ENCODE measurements around the gene SNAPC2. TPM values are rescaled to one million over a fixed set of nuclear protein-coding genes. Genes with fewer than 3 reads are reported as not detected.

The SNAPC2 gene
- total and polyA plus RNA-seq, 4 donors = 5.7 to 27.1 (median 16.1) TPM

DNA sequence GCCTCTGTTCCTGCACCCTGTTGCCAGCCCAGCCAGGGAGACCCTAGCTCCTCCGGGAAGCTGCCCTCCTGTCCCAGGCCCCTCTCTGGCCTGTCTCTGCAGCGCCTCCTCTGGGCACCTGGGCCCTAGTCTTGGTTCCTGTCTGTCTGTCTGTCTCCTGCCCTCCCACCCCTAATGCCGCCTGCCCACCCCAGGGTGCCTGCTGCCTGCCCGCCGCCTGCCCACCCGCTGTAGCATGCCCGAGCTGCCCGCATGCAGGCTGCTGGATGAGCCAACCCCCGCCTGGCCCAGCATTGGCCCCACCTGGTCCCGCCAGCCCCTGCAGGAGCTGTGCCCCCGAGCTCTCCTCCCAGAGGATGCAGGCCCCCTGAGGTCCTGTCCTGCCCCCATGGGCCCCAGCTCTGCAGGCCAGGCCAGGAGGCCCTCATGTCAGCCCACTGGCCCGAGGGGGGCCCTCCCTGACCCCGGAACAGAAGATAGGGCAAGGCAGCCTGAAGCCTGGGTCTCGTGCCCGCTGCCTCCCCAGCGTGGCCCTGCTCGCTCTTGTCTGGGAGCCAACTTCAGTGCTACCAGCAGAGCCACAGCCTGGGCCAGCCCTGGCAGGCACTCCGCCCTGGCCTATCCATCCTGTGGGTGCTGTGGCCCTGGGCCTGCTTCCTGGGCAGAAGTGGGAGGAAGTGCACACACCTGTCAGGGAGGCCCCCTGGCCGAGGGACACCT, 11.2 kb upstream of the SNAPC2 start:
- WGBS (ENCODE audit: insufficient coverage) = 90% methylated on average over 19 of the region's 19 CpGs
- Histone ChIP-seq H3K4me1 (ENCODE audit: control insufficient read depth, insufficient read depth, low read length) (peaks cover 29% of the 10 kb centered on the region), H3K27me3 (ENCODE audit: control insufficient read depth, insufficient read depth, low read length) (peaks cover 2% of the 10 kb centered on the region), H3K27ac (ENCODE audit: low read depth, low read length) (no peak overlapping the region), H3K36me3 (ENCODE audit: control insufficient read depth, insufficient read depth, low read length) (peaks cover 88% of the 10 kb centered on the region), H3K4me3 (ENCODE audit: low read depth, low read length) (no peak overlapping the region), H3K9me3 (ENCODE audit: control insufficient read depth, insufficient read depth, low read length) (no peaks in the 10 kb centered on the region)
- no peak for DNase-seq (ENCODE audit: low read depth in 4 of 6, low spot score in 6 of 6)

GRCh38 chr19:7909471-7910067, 10.6 kb upstream of the SNAPC2 start:
- WGBS (ENCODE audit: insufficient coverage) = 94% methylated on average over 15 of the region's 21 CpGs
- no peak overlapping the region for H3K4me3 ChIP-seq (ENCODE audit: low read depth, low read length)
- no peak overlapping the region for H3K27ac ChIP-seq (ENCODE audit: low read depth, low read length)
- peaks cover 4% of the 10 kb centered on the region for H3K27me3 ChIP-seq (ENCODE audit: control insufficient read depth, insufficient read depth, low read length)
- peaks cover 25% of the 10 kb centered on the region for H3K4me1 ChIP-seq (ENCODE audit: control insufficient read depth, insufficient read depth, low read length)
- H3K9me3 ChIP-seq (ENCODE audit: control insufficient read depth, insufficient read depth, low read length) = no peaks in the 10 kb centered on the region
- DNase-seq (ENCODE audit: low read depth in 4 of 6, low spot score in 6 of 6) = no peak
- H3K36me3 ChIP-seq (ENCODE audit: control insufficient read depth, insufficient read depth, low read length) = peaks cover 94% of the 10 kb centered on the region

GRCh38 chr19:7910321-7911161, 9.6 kb upstream of the SNAPC2 start:
- Histone ChIP-seq H3K36me3 (ENCODE audit: control insufficient read depth, insufficient read depth, low read length) (peaks cover 92% of the 10 kb centered on the region), H3K27ac (ENCODE audit: low read depth, low read length) (no peak overlapping the region), H3K4me3 (ENCODE audit: low read depth, low read length) (no peak overlapping the region), H3K27me3 (ENCODE audit: control insufficient read depth, insufficient read depth, low read length) (peaks cover 9% of the 10 kb centered on the region), H3K9me3 (ENCODE audit: control insufficient read depth, insufficient read depth, low read length) (no peaks in the 10 kb centered on the region), H3K4me1 (ENCODE audit: control insufficient read depth, insufficient read depth, low read length) (peaks cover 16% of the 10 kb centered on the region)
- 93% methylated on average over 54 of the region's 54 CpGs for WGBS (ENCODE audit: insufficient coverage)
- no peak for DNase-seq (ENCODE audit: low read depth in 4 of 6, low spot score in 6 of 6)

DNA sequence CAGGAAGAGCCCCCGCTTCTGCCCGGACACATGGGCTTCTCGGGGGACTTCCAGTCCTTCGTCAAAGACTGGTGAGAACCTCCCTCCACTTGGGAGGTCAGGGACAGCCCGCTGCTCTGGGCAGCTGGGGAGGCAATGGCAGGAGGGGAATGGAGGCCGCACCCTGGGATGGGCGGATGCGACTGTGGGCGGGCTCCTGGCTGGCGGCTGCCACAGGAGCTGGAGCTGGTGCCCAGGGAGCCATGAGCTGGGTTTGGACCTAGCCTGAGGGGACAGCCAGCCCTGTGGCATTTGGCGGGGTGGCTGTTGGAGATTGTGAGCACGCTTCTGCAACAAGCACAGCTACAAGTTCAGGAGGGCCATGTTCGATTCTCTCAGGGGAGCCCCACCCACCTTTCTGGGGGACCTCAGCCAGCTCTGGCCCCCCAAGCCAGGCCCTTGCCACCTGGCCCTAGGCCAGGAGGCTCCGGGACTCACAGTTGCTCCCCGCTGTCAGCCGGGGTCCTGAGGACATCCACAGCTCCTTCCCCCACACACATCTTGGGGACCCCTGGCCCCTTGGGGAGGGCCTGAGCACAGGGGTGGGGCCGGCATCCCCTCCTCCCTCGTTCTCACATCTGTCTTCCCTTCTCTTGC, 8.5 kb upstream of the SNAPC2 start:
- Histone ChIP-seq H3K27ac (ENCODE audit: low read depth, low read length) (no peak overlapping the region), H3K9me3 (ENCODE audit: control insufficient read depth, insufficient read depth, low read length) (no peaks in the 10 kb centered on the region), H3K4me1 (ENCODE audit: control insufficient read depth, insufficient read depth, low read length) (peaks cover 16% of the 10 kb centered on the region), H3K27me3 (ENCODE audit: control insufficient read depth, insufficient read depth, low read length) (peaks cover 19% of the 10 kb centered on the region), H3K4me3 (ENCODE audit: low read depth, low read length) (no peak overlapping the region), H3K36me3 (ENCODE audit: control insufficient read depth, insufficient read depth, low read length) (peaks cover 83% of the 10 kb centered on the region)
- WGBS (ENCODE audit: insufficient coverage) = 91% methylated on average over 16 of the region's 18 CpGs
- no peak for DNase-seq (ENCODE audit: low read depth in 4 of 6, low spot score in 6 of 6)

- Histone ChIP-seq H3K4me1 (ENCODE audit: control insufficient read depth, insufficient read depth, low read length) (peaks cover 17% of the 10 kb centered on the region), H3K4me3 (ENCODE audit: low read depth, low read length) (no peak overlapping the region), H3K36me3 (ENCODE audit: control insufficient read depth, insufficient read depth, low read length) (peaks cover 79% of the 10 kb centered on the region), H3K27ac (ENCODE audit: low read depth, low read length) (no peak overlapping the region), H3K9me3 (ENCODE audit: control insufficient read depth, insufficient read depth, low read length) (no peaks in the 10 kb centered on the region), H3K27me3 (ENCODE audit: control insufficient read depth, insufficient read depth, low read length) (peaks cover 23% of the 10 kb centered on the region)
- 92% methylated on average over 26 of the region's 31 CpGs for WGBS (ENCODE audit: insufficient coverage)
- DNase-seq (ENCODE audit: low read depth in 4 of 6, low spot score in 6 of 6) = no peak
These were observed 7.9 kb upstream of the SNAPC2 start for GRCh38 chr19:7912144-7912696.

DNA sequence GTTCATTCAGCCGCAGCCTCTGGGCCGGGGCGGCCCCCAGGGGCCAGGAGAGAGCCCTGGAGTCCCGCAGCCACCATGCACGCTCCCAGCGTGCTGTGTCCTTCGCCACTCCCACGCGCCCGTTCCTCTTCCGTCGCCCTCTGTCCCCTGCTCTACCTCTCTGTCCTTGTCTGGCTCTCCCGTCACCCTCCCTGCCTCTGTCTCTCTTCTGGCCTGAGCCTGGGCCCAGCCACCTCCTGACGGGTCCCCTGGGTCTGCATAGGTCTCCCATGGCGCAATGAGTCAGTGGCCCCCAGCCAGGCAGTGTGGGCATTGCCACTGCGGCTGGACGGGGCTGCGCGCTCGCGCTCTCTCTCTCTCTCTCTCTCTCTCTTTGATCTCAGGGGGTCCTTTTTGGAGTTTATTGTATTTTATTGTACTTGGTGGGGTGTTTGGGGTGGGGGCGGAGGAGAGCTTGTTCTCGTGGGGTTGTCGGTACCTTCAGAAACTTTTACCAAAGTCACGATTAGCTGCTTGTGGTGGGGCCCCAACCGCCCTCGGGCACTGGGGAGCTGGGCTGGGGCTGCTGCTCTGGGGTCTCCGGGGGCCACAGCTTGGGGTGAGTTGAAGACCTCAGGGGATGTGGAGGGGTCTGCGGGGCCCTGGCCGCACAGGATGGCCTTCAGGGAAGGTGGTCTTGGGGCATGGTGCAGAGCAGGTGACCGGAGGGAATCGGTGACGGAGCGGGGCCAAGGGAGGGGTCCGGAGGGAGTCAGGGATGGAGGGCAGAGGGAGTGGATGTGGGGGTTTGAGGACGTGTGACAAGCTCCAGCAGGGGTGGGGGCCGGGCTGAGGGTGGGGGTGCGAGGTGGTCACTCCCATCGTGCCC, 7.2 kb upstream of the SNAPC2 start:
- no peak overlapping the region for H3K27ac ChIP-seq (ENCODE audit: low read depth, low read length)
- H3K36me3 ChIP-seq (ENCODE audit: control insufficient read depth, insufficient read depth, low read length) = peaks cover 71% of the 10 kb centered on the region
- H3K9me3 ChIP-seq (ENCODE audit: control insufficient read depth, insufficient read depth, low read length) = no peaks in the 10 kb centered on the region
- no peak overlapping the region for H3K4me3 ChIP-seq (ENCODE audit: low read depth, low read length)
- 92% methylated on average over 30 of the region's 39 CpGs for WGBS (ENCODE audit: insufficient coverage)
- peaks cover 28% of the 10 kb centered on the region for H3K27me3 ChIP-seq (ENCODE audit: control insufficient read depth, insufficient read depth, low read length)
- no peak for DNase-seq (ENCODE audit: low read depth in 4 of 6, low spot score in 6 of 6)
- H3K4me1 ChIP-seq (ENCODE audit: control insufficient read depth, insufficient read depth, low read length) = peaks cover 17% of the 10 kb centered on the region

GRCh38 chr19:7913652-7914051, 6.5 kb upstream of the SNAPC2 start:
- Histone ChIP-seq H3K4me3 (ENCODE audit: low read depth, low read length) (no peak overlapping the region), H3K27me3 (ENCODE audit: control insufficient read depth, insufficient read depth, low read length) (peaks cover 34% of the 10 kb centered on the region), H3K27ac (ENCODE audit: low read depth, low read length) (no peak overlapping the region), H3K4me1 (ENCODE audit: control insufficient read depth, insufficient read depth, low read length) (peaks cover 21% of the 10 kb centered on the region), H3K36me3 (ENCODE audit: control insufficient read depth, insufficient read depth, low read length) (peaks cover 64% of the 10 kb centered on the region), H3K9me3 (ENCODE audit: control insufficient read depth, insufficient read depth, low read length) (no peaks in the 10 kb centered on the region)
- no peak for DNase-seq (ENCODE audit: low read depth in 4 of 6, low spot score in 6 of 6)
- WGBS (ENCODE audit: insufficient coverage) = 91% methylated on average over 7 of the region's 10 CpGs

DNA sequence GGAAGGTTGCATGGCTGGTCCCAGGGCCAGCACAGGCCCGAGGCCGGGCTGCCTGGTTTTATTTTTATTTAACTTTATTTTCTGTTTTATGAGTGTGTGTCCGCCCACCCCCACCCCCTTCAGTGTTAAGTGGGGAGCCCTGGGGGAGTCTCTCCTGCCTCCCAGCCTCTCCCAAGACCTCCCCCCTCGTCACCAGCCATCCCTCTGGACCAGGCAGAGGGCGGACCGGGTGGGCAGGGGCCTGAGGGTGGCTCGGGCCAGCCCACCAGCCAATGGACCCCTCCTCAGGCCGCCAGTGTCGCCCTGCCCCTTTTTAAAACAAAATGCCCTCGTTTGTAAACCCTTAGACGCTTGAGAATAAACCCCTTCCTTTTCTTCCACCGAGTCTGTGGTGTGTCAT, 6.0 kb upstream of the SNAPC2 start:
- no peak overlapping the region for H3K27ac ChIP-seq (ENCODE audit: low read depth, low read length)
- peaks cover 39% of the 10 kb centered on the region for H3K27me3 ChIP-seq (ENCODE audit: control insufficient read depth, insufficient read depth, low read length)
- H3K4me3 ChIP-seq (ENCODE audit: low read depth, low read length) = no peak overlapping the region
- H3K36me3 ChIP-seq (ENCODE audit: control insufficient read depth, insufficient read depth, low read length) = peaks cover 60% of the 10 kb centered on the region
- H3K9me3 ChIP-seq (ENCODE audit: control insufficient read depth, insufficient read depth, low read length) = no peaks in the 10 kb centered on the region
- WGBS (ENCODE audit: insufficient coverage) = no CpG with 5 or more reads among the region's 12 CpGs
- DNase-seq (ENCODE audit: low read depth in 4 of 6, low spot score in 6 of 6) = no peak
- peaks cover 26% of the 10 kb centered on the region for H3K4me1 ChIP-seq (ENCODE audit: control insufficient read depth, insufficient read depth, low read length)
